NT2/D1 (cell line): ENCODE data around the gene SGIP1.

ENCODE experiments used
- SUZ12 ChIP-seq: IDR thresholded peaks from 2 replicates; pipeline ENCODE4 v1.6.1; 2011; ENCODE audit not compliant: insufficient read length, insufficient read depth; ENCODE audit errors: extremely low read depth
- ZNF274 ChIP-seq: IDR thresholded peaks from 2 replicates; pipeline ENCODE4 v1.6.1; 2011; ENCODE audit warnings: mild to moderate bottlenecking, low read depth, low read length

GRCh38 chr1:66711420-66711819 lies 177.5 kb downstream of the SGIP1 start:
- TF ChIP-seq ZNF274 (no peak), SUZ12 (no peak)
